Spleen (tissue), 7 donors: ENCODE measurements around the gene C17orf107.

Experiments used
- CTCF ChIP-seq, 11 experiments: fragments of 200-600 bp in 7 of 11; fragments of 450-650 bp in 4 of 11; sonication (generic) in 4 of 11; IDR thresholded peaks in 8 of 11; conservative IDR thresholded peaks in 3 of 11; 1 replicate in 7 of 11; 2 replicates in 4 of 11; pipeline versions ENCODE4 v1.4.0 to v1.8.0; 2016 to 2021; ENCODE audit warnings: antibody characterized with exemption in 11 of 11, inconsistent platforms in 4 of 11, mild to moderate bottlenecking in 1 of 11
- POLR2A ChIP-seq, 3 donors: fragments of 450-650 bp; IDR thresholded peaks; one replicate each; pipeline ENCODE4 v1.5.1; 2017; ENCODE audit warnings: antibody characterized with exemption in 3 of 3, mild to moderate bottlenecking in 1 of 3
- POLR2AphosphoS5 ChIP-seq, 3 donors: sonication (generic); formaldehyde crosslinking; IDR thresholded peaks; one replicate each; pipeline ENCODE4 v1.5.1; 2017; ENCODE audit warnings: antibody characterized with exemption in 3 of 3
- donor health status: DM: no; HTN: no; CAD: no; lungs with moderate emphysema.
- donor health status: DM: no; HTN: no; CAD: no.
- donor health status: DM: no; HTN: no; CAD: no.

- no peak for TF ChIP-seq CTCF (IDR thresholded peaks at IDR 0.05 in 8 of 11, conservative IDR thresholded peaks at IDR 0.05 in 3 of 11)
- peak in 2 of 3 donors; percentile 67 to 81 for TF ChIP-seq POLR2AphosphoS5 (IDR thresholded peaks at IDR 0.05)
- no peak for TF ChIP-seq POLR2A (IDR thresholded peaks at IDR 0.05)
Observed at GRCh38 chr17:4940555-4941318, 41.4 kb downstream of the C17orf107 start.
